Measurements from ENCODE around the gene DNAH12.
A peak's percentile ranks its signal among the peaks of the same experiment; 100 is the strongest.
"Not testable (repeated sequence)": the region's sequence is repeated elsewhere in the genome, so short reads cannot be mapped to it uniquely, and the experiment has no call there.

Gene DNAH12

GRCh38 chr3:57420001-57420400, 124.1 kb downstream of the DNAH12 start:
- peak; percentile 8 to 28 for DNase-seq
- TF ChIP-seq GATA1 (IDR thresholded peaks at IDR 0.05; ENCODE audit: low read depth, low read length) (no peak), POLR2A (IDR thresholded peaks at IDR 0.05; ENCODE audit: low read length) (no peak)

GRCh38 chr3:57411715-57412114, 132.4 kb downstream of the DNAH12 start:
- TF ChIP-seq GATA1 (IDR thresholded peaks at IDR 0.05; ENCODE audit: low read depth, low read length) (no peak), POLR2A (IDR thresholded peaks at IDR 0.05; ENCODE audit: low read length) (no peak)
- DNase-seq: no peak

- DNase-seq: no peak
- TF ChIP-seq GATA1 (IDR thresholded peaks at IDR 0.05; ENCODE audit: low read depth, low read length): no peak
- no peak for TF ChIP-seq POLR2A (IDR thresholded peaks at IDR 0.05; ENCODE audit: low read length)
Measured at GRCh38 chr3:57409471-57409870, 134.7 kb downstream of the DNAH12 start.

GRCh38 chr3:57402675-57403074, 141.5 kb downstream of the DNAH12 start:
- TF ChIP-seq POLR2A (IDR thresholded peaks at IDR 0.05; ENCODE audit: low read length): no peak
- TF ChIP-seq GATA1 (IDR thresholded peaks at IDR 0.05; ENCODE audit: low read depth, low read length): no peak

GRCh38 chr3:57397175-57398026, 146.7 kb downstream of the DNAH12 start:
- no peak for TF ChIP-seq GATA1 (IDR thresholded peaks at IDR 0.05; ENCODE audit: low read depth, low read length)
- no peak for TF ChIP-seq POLR2A (IDR thresholded peaks at IDR 0.05; ENCODE audit: low read length)
- DNase-seq: peak; percentile 34 to 57

More at GRCh38 chr3:57402675-57403074, 141.5 kb downstream of the DNAH12 start:
- no peak for DNase-seq

GRCh38 chr3:57393977-57394376, 150.2 kb downstream of the DNAH12 start:
- DNase-seq: no peak

GRCh38 chr3:57391767-57392166, 152.4 kb downstream of the DNAH12 start:
- DNase-seq: no peak

More at GRCh38 chr3:57393977-57394376, 150.2 kb downstream of the DNAH12 start:
- TF ChIP-seq POLR2A (IDR thresholded peaks at IDR 0.05; ENCODE audit: low read length): no peak
- no peak for TF ChIP-seq GATA1 (IDR thresholded peaks at IDR 0.05; ENCODE audit: low read depth, low read length)

GRCh38 chr3:57389271-57389670, 154.9 kb downstream of the DNAH12 start:
- TF ChIP-seq GATA1 (IDR thresholded peaks at IDR 0.05; ENCODE audit: low read depth, low read length) (no peak), POLR2A (IDR thresholded peaks at IDR 0.05; ENCODE audit: low read length) (no peak)
- DNase-seq: no peak

More at GRCh38 chr3:57391767-57392166, 152.4 kb downstream of the DNAH12 start:
- TF ChIP-seq GATA1 (IDR thresholded peaks at IDR 0.05; ENCODE audit: low read depth, low read length): no peak
- no peak for TF ChIP-seq POLR2A (IDR thresholded peaks at IDR 0.05; ENCODE audit: low read length)

- DNase-seq: no peak
- TF ChIP-seq POLR2A (IDR thresholded peaks at IDR 0.05; ENCODE audit: low read length) (no peak), GATA1 (IDR thresholded peaks at IDR 0.05; ENCODE audit: low read depth, low read length) (no peak)
Measured at GRCh38 chr3:57386307-57386706, 157.8 kb downstream of the DNAH12 start.

GRCh38 chr3:57385498-57385897, 158.6 kb downstream of the DNAH12 start:
- no peak for DNase-seq
- TF ChIP-seq GATA1 (IDR thresholded peaks at IDR 0.05; ENCODE audit: low read depth, low read length) (no peak), POLR2A (IDR thresholded peaks at IDR 0.05; ENCODE audit: low read length) (no peak)

- no peak for DNase-seq
Measured at GRCh38 chr3:57383838-57384237, 160.3 kb downstream of the DNAH12 start.

GRCh38 chr3:57383406-57383805, 160.7 kb downstream of the DNAH12 start:
- TF ChIP-seq GATA1 (IDR thresholded peaks at IDR 0.05; ENCODE audit: low read depth, low read length) (no peak), POLR2A (IDR thresholded peaks at IDR 0.05; ENCODE audit: low read length) (no peak)
- DNase-seq: no peak

More at GRCh38 chr3:57383838-57384237, 160.3 kb downstream of the DNAH12 start:
- TF ChIP-seq GATA1 (IDR thresholded peaks at IDR 0.05; ENCODE audit: low read depth, low read length) (no peak), POLR2A (IDR thresholded peaks at IDR 0.05; ENCODE audit: low read length) (no peak)

GRCh38 chr3:57382933-57383332, 161.2 kb downstream of the DNAH12 start:
- TF ChIP-seq POLR2A (IDR thresholded peaks at IDR 0.05; ENCODE audit: low read length) (no peak), GATA1 (IDR thresholded peaks at IDR 0.05; ENCODE audit: low read depth, low read length) (no peak)
- no peak for DNase-seq

- TF ChIP-seq GATA1 (IDR thresholded peaks at IDR 0.05; ENCODE audit: low read depth, low read length) (no peak), POLR2A (IDR thresholded peaks at IDR 0.05; ENCODE audit: low read length) (no peak)
- DNase-seq: no peak
Measured at GRCh38 chr3:57370341-57370740, 173.8 kb downstream of the DNAH12 start.

- not testable (repeated sequence) for DNase-seq
Measured at GRCh38 chr3:57365089-57365488, 179.1 kb downstream of the DNAH12 start.

GRCh38 chr3:57356275-57356674, 187.9 kb downstream of the DNAH12 start:
- not testable (repeated sequence) for DNase-seq
